Panc1 (cell line): Measurements from ENCODE around the gene CDH13.

Experiments
- POLR2AphosphoS5 ChIP-seq: IDR thresholded peaks from 2 replicates; pipeline ENCODE4 v1.6.1; 2012; ENCODE audit warnings: mild to moderate bottlenecking, low read depth, low read length, moderate library complexity
- TF ChIP-seq, protein P1 (sequence below): fragments of 450-650 bp; IDR thresholded peaks from 2 replicates; pipeline ENCODE4 v1.5.1; 2017; ENCODE audit warnings: mild to moderate bottlenecking

DNA sequence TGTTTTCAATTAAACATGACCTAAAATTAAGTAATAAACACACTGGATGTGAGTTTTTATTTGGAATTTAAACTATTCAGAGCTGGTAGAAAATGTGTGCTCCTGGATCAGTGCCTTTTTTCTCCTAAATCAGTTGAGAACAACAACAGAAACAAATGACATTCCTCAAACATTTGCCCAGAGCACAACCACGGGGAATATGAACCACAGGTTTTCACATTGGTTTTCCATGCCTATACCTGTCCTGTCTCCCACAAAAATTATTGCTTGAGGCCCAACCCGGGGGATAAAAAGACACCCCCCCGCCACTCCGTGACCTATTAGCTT is 1187.9 kb downstream of the CDH13 start:
- TF ChIP-seq, protein P1, sequence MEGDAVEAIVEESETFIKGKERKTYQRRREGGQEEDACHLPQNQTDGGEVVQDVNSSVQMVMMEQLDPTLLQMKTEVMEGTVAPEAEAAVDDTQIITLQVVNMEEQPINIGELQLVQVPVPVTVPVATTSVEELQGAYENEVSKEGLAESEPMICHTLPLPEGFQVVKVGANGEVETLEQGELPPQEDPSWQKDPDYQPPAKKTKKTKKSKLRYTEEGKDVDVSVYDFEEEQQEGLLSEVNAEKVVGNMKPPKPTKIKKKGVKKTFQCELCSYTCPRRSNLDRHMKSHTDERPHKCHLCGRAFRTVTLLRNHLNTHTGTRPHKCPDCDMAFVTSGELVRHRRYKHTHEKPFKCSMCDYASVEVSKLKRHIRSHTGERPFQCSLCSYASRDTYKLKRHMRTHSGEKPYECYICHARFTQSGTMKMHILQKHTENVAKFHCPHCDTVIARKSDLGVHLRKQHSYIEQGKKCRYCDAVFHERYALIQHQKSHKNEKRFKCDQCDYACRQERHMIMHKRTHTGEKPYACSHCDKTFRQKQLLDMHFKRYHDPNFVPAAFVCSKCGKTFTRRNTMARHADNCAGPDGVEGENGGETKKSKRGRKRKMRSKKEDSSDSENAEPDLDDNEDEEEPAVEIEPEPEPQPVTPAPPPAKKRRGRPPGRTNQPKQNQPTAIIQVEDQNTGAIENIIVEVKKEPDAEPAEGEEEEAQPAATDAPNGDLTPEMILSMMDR: no peak
- TF ChIP-seq POLR2AphosphoS5: no peak
